ENCODE data around the gene MPPED1.

DNA sequence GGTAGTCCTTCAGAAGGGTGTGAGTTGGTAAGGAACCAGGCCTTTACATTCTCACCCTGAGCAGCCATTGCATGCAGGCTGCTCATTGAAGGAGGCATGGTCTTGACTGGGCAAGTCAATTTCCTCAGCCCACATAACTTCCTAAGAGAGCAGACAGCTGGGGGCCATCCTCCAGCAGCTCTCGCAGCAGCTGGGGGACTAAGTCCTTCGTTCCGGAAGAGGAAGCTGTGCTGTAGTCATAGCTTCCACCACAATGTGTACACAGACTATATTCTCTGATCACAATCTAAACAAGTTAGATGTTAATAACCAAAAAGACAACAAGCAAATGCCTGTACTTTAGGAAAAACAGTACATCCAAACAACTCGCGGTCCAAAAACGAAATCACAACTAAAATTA, 30.1 kb upstream of the MPPED1 start:
- TF ChIP-seq POLR2A (IDR thresholded peaks at IDR 0.05; ENCODE audit: low read depth, low read length): no peak
- no peak for TF ChIP-seq POLR2AphosphoS5 (IDR thresholded peaks at IDR 0.05; ENCODE audit: low read depth, low read length)
- TF ChIP-seq TAF1 (IDR thresholded peaks at IDR 0.05; ENCODE audit: low read depth, low read length): no peak
- TF ChIP-seq SPI1 (IDR thresholded peaks at IDR 0.05; ENCODE audit: low read depth, low read length): no peak
- no peak for TF ChIP-seq PAX5 (IDR thresholded peaks at IDR 0.05; ENCODE audit: insufficient read depth, low read length, severe bottlenecking)
- TF ChIP-seq POU2F2 (IDR thresholded peaks at IDR 0.05; ENCODE audit: low read depth, low read length): no peak

All from GM12891 (cell line).